Neuronal stem cell (in vitro differentiated cells): ENCODE measurements around the gene MIPEP.

Experiments used
- DNase-seq: peaks from one replicate; pipeline ENCODE4 v3.0.0-alpha.2; 2013; ENCODE audit warnings: low spot score
- H2AFZ ChIP-seq: one replicate; pipeline ENCODE4 v1.6.1; 2013; ENCODE audit warnings: mild to moderate bottlenecking, low read length, inconsistent platforms
- H2AK5ac ChIP-seq: 2 replicates; pipeline ENCODE4 v1.6.1; 2013; ENCODE audit warnings: low read depth, mild to moderate bottlenecking, inconsistent platforms, low read length, moderate library complexity, mixed read lengths
- H2BK120ac ChIP-seq: 2 replicates; pipeline ENCODE4 v1.6.1; 2013; ENCODE audit warnings: low read depth, mild to moderate bottlenecking, inconsistent platforms, low read length, moderate library complexity, mixed read lengths
- H2BK12ac ChIP-seq: one replicate; pipeline ENCODE4 v1.6.1; 2013; ENCODE audit warnings: low read length, inconsistent platforms
- H2BK15ac ChIP-seq: 2 replicates; pipeline ENCODE4 v1.6.1; 2013; ENCODE audit warnings: mild to moderate bottlenecking, low read length, inconsistent platforms, mixed read lengths
- H2BK5ac ChIP-seq: one replicate; pipeline ENCODE4 v1.6.1; 2013; ENCODE audit warnings: inconsistent platforms, mild to moderate bottlenecking, low read length, moderate library complexity
- H3K14ac ChIP-seq: one replicate; pipeline ENCODE4 v1.6.1; 2013; ENCODE audit warnings: low read length, inconsistent platforms
- H3K18ac ChIP-seq: 2 replicates; pipeline ENCODE4 v1.6.1; 2013; ENCODE audit warnings: low read length, inconsistent platforms
- H3K23ac ChIP-seq: 2 replicates; pipeline ENCODE4 v1.6.1; 2013; ENCODE audit warnings: low read depth, mild to moderate bottlenecking, mixed read lengths, low read length, inconsistent platforms; ENCODE audit not compliant: poor library complexity
- H3K27ac ChIP-seq: replicated peaks from 3 replicates; pipeline ENCODE4 v1.5.1; 2013; ENCODE audit warnings: low read length, inconsistent platforms
- H3K27me3 ChIP-seq, 3 experiments: 2 replicates each; pipeline ENCODE4 v1.6.1; 2013; ENCODE audit warnings: low read length in 3 of 3, mild to moderate bottlenecking in 2 of 3, inconsistent platforms in 1 of 3, low read depth in 1 of 3, mixed read lengths in 1 of 3, moderate library complexity in 1 of 3; ENCODE audit not compliant: control insufficient read depth in 3 of 3, insufficient read depth in 3 of 3
- H3K36me3 ChIP-seq, 2 donors: replicated peaks in 1 of 2; 2 replicates each; pipeline ENCODE4 v1.6.1; 2013; ENCODE audit warnings: low read length in 2 of 2; ENCODE audit not compliant: control insufficient read depth in 2 of 2, insufficient read depth in 2 of 2
- H3K4ac ChIP-seq: 2 replicates; pipeline ENCODE4 v1.6.1; 2013; ENCODE audit warnings: inconsistent platforms, mild to moderate bottlenecking, low read length, moderate library complexity
- H3K4me1 ChIP-seq, 2 donors: 1 replicate in 1 of 2; 2 replicates in 1 of 2; pipeline ENCODE4 v1.6.1; 2013; ENCODE audit warnings: low read length in 2 of 2, low read depth in 1 of 2; ENCODE audit not compliant: control insufficient read depth in 2 of 2, insufficient read depth in 1 of 2
- H3K4me2 ChIP-seq: one replicate; pipeline ENCODE4 v1.6.1; 2013; ENCODE audit warnings: mild to moderate bottlenecking, low read length, inconsistent platforms; ENCODE audit not compliant: insufficient read depth, poor library complexity, severe bottlenecking
- H3K4me3 ChIP-seq, 2 donors: 2 replicates each; pipeline ENCODE4 v1.5.1; 2013; ENCODE audit warnings: low read length in 2 of 2, mild to moderate bottlenecking in 2 of 2, inconsistent platforms in 1 of 2, moderate library complexity in 1 of 2
- H3K79me1 ChIP-seq: one replicate; pipeline ENCODE4 v1.6.1; 2013; ENCODE audit warnings: low read depth, mild to moderate bottlenecking, inconsistent platforms, low read length, moderate library complexity
- H3K9ac ChIP-seq: one replicate; pipeline ENCODE4 v1.6.1; 2013; ENCODE audit warnings: mild to moderate bottlenecking, low read depth, low read length, inconsistent platforms; ENCODE audit not compliant: poor library complexity
- H3K9me3 ChIP-seq, 2 donors: replicated peaks in 1 of 2; 2 replicates each; pipeline versions ENCODE3 to v1.6.1; 2013; ENCODE audit warnings: low read length in 2 of 2, mild to moderate bottlenecking in 2 of 2, inconsistent platforms in 1 of 2, low read depth in 1 of 2, mixed read lengths in 1 of 2, moderate library complexity in 1 of 2; ENCODE audit not compliant: control insufficient read depth in 2 of 2, insufficient read depth in 1 of 2
- H4K8ac ChIP-seq: one replicate; pipeline ENCODE4 v1.6.1; 2013; ENCODE audit warnings: low read depth, mild to moderate bottlenecking, inconsistent platforms, low read length, moderate library complexity
- H4K91ac ChIP-seq: one replicate; pipeline ENCODE4 v1.6.1; 2013; ENCODE audit warnings: low read length, low read depth, mild to moderate bottlenecking, inconsistent platforms; ENCODE audit not compliant: poor library complexity
- WGBS, 2 donors: extraction: QIAGEN DNeasy Blood & Tissue Kit; methylation state at CpG; one replicate each; pipeline ENCODE4 v1.1.7; 2013; ENCODE audit warnings: missing lambda C conversion rate in 2 of 2, mixed read lengths in 1 of 2; ENCODE audit not compliant: insufficient read length in 2 of 2, insufficient replicate concordance in 1 of 2; ENCODE audit errors: extremely low coverage in 2 of 2; 5-methylcytosine and 5-hydroxymethylcytosine counted together

The MIPEP gene

GRCh38 chr13:23794267-23795161 lies 94.7 kb downstream of the MIPEP start:
- no peak overlapping the region for H3K23ac ChIP-seq
- peaks cover 0 to 2% of the 10 kb centered on the region in 2 donors for H3K4me1 ChIP-seq

GRCh38 chr13:23793711-23794110 lies 95.5 kb downstream of the MIPEP start:
- no peak overlapping the region for H3K4ac ChIP-seq
- H4K91ac ChIP-seq: no peak overlapping the region
- H2AFZ ChIP-seq: no peak overlapping the region
- no CpG with 5 or more reads among the region's 3 CpGs for WGBS, 2 donors
- peaks cover 6 to 16% of the 10 kb centered on the region in 2 donors for H3K9me3 ChIP-seq
- no peak for DNase-seq
- no peak overlapping the region for H2BK12ac ChIP-seq
- H3K27ac ChIP-seq: no peak overlapping the region
- H3K4me3 ChIP-seq: no peak overlapping the region
- H3K79me1 ChIP-seq: no peaks in the 10 kb centered on the region
- H3K36me3 ChIP-seq: peaks cover 0 to 4% of the 10 kb centered on the region in 2 donors
- H3K9ac ChIP-seq: no peak overlapping the region
- no peak overlapping the region for H4K8ac ChIP-seq
- no peak overlapping the region for H3K23ac ChIP-seq
- H2BK120ac ChIP-seq: no peak overlapping the region
- H2AK5ac ChIP-seq: no peak overlapping the region
- H3K4me1 ChIP-seq: peaks cover 0 to 2% of the 10 kb centered on the region in 2 donors
- H3K4me2 ChIP-seq: no peak overlapping the region
- no peak overlapping the region for H3K18ac ChIP-seq
- H3K27me3 ChIP-seq: no peaks in the 10 kb centered on the region
- no peak overlapping the region for H2BK5ac ChIP-seq
- H2BK15ac ChIP-seq: no peak overlapping the region
- no peak overlapping the region for H3K14ac ChIP-seq

More at GRCh38 chr13:23794267-23795161, 94.7 kb downstream of the MIPEP start:
- no peak for DNase-seq
- Histone ChIP-seq H3K9ac (no peak overlapping the region), H3K36me3 (peaks cover 0 to 4% of the 10 kb centered on the region in 2 donors), H3K14ac (no peak overlapping the region), H3K18ac (no peak overlapping the region), H3K4me3 (no peak overlapping the region), H3K4me2 (no peak overlapping the region), H3K27me3 (no peaks in the 10 kb centered on the region), H4K91ac (no peak overlapping the region), H3K79me1 (no peaks in the 10 kb centered on the region), H2BK120ac (no peak overlapping the region), H3K27ac (no peak overlapping the region), H2BK5ac (no peak overlapping the region), H2BK15ac (no peak overlapping the region), H2AFZ (no peak overlapping the region), H2AK5ac (no peak overlapping the region), H4K8ac (no peak overlapping the region), H3K9me3 (peaks cover 6 to 16% of the 10 kb centered on the region in 2 donors), H3K4ac (no peak overlapping the region), H2BK12ac (no peak overlapping the region)
- no CpG with 5 or more reads among the region's 7 CpGs for WGBS, 2 donors

GRCh38 chr13:23792680-23793079 lies 96.5 kb downstream of the MIPEP start:
- no CpG with 5 or more reads among the region's 1 CpG for WGBS, 2 donors
- no peak for DNase-seq

GRCh38 chr13:23790577-23791170 lies 98.5 kb downstream of the MIPEP start:
- Histone ChIP-seq H3K9me3 (no peaks in the 10 kb centered on the region), H3K36me3 (no peaks in the 10 kb centered on the region), H3K14ac (no peak overlapping the region), H3K18ac (no peak overlapping the region), H3K9ac (no peak overlapping the region), H3K4me2 (no peak overlapping the region), H2BK12ac (no peak overlapping the region), H3K79me1 (no peaks in the 10 kb centered on the region), H3K27ac (no peak overlapping the region), H2AK5ac (no peak overlapping the region), H2BK15ac (no peak overlapping the region), H3K4ac (no peak overlapping the region), H3K23ac (no peak overlapping the region), H2BK5ac (no peak overlapping the region), H4K91ac (no peak overlapping the region), H3K4me1 (peaks cover 0 to 2% of the 10 kb centered on the region in 2 donors), H3K27me3 (no peaks in the 10 kb centered on the region), H4K8ac (no peak overlapping the region), H2AFZ (no peak overlapping the region), H2BK120ac (no peak overlapping the region), H3K4me3 (no peak overlapping the region)
- no CpG with 5 or more reads among the region's 2 CpGs for WGBS, 2 donors
- no peak for DNase-seq

More at GRCh38 chr13:23792680-23793079, 96.5 kb downstream of the MIPEP start:
- no peak overlapping the region for H3K27ac ChIP-seq
- H3K4ac ChIP-seq: no peak overlapping the region
- no peaks in the 10 kb centered on the region for H3K27me3 ChIP-seq
- no peak overlapping the region for H3K9ac ChIP-seq
- no peak overlapping the region for H2BK5ac ChIP-seq
- H4K8ac ChIP-seq: no peak overlapping the region
- no peak overlapping the region for H2BK12ac ChIP-seq
- no peaks in the 10 kb centered on the region for H3K79me1 ChIP-seq
- no peak overlapping the region for H2AK5ac ChIP-seq
- no peak overlapping the region for H4K91ac ChIP-seq
- H2BK120ac ChIP-seq: no peak overlapping the region
- H3K14ac ChIP-seq: no peak overlapping the region
- no peak overlapping the region for H2BK15ac ChIP-seq
- no peak overlapping the region for H3K4me2 ChIP-seq
- peaks cover 0 to 2% of the 10 kb centered on the region in 2 donors for H3K4me1 ChIP-seq
- no peak overlapping the region for H3K4me3 ChIP-seq
- peaks cover 3 to 7% of the 10 kb centered on the region in 2 donors for H3K9me3 ChIP-seq
- H3K18ac ChIP-seq: no peak overlapping the region
- H3K23ac ChIP-seq: no peak overlapping the region
- no peak overlapping the region for H2AFZ ChIP-seq
- H3K36me3 ChIP-seq: no peaks in the 10 kb centered on the region
